Panc1 (cell line): Measurements from ENCODE around the gene IGSF21. TPM values are rescaled to one million over a fixed set of nuclear protein-coding genes. Genes with fewer than 3 reads are reported as not detected.

Experiments
- ATAC-seq: fragments of 200-7000 bp; cut with Tn5 transposase; 2 replicates; pipeline ENCODE4 v1.9.1; 2020; ENCODE audit warnings: mild to moderate bottlenecking, moderate library complexity
- BruUV-seq: library from RNA; stranded (reverse); fragments of 400-500 nt; replicated peaks from 2 replicates; lab custom pipeline; 2021; lab: Mats Ljungman, UMichigan
- CTCF ChIA-PET: fragments of 300-600 bp; sonication (Branson Sonifier 250); formaldehyde crosslinking; loops from one replicate; lab custom pipeline; 2022; ENCODE audit warnings: antibody characterized with exemption; lab: Charles Lee
- POLR2A ChIA-PET: fragments of 300-600 bp; sonication (Branson Sonifier 250); formaldehyde crosslinking; loops from one replicate; lab custom pipeline; 2022; ENCODE audit warnings: antibody characterized with exemption; lab: Charles Lee
- DNase-seq: peaks from one replicate; pipeline ENCODE4 v3.0.0-alpha.2; 2010; ENCODE audit warnings: low read depth, low spot score
- H3K27ac ChIP-seq: 2 replicates; pipeline ENCODE4 v1.5.1; 2011; ENCODE audit warnings: mild to moderate bottlenecking, low read length, inconsistent platforms
- H3K27me3 ChIP-seq: fragments of 200-500 bp; sonication (Bioruptor generic); 2 replicates; pipeline ENCODE4 v1.6.0; 2014; ENCODE audit warnings: low read length, inconsistent platforms; ENCODE audit not compliant: control insufficient read depth, insufficient read depth
- H3K36me3 ChIP-seq: fragments of 200-500 bp; sonication (Bioruptor generic); 2 replicates; pipeline ENCODE4 v1.5.1; 2014; ENCODE audit warnings: inconsistent platforms, mild to moderate bottlenecking, low read length, moderate library complexity; ENCODE audit not compliant: control insufficient read depth, insufficient read depth
- H3K4me1 ChIP-seq: 2 replicates; pipeline ENCODE4 v1.5.1; 2011; ENCODE audit warnings: inconsistent platforms, mild to moderate bottlenecking, low read length, moderate library complexity; ENCODE audit not compliant: control insufficient read depth, insufficient read depth
- H3K4me3 ChIP-seq, 2 experiments: 2 replicates each; pipeline ENCODE4 v1.5.1; 2011 to 2012; ENCODE audit warnings: low read depth in 2 of 2, low read length in 2 of 2, mild to moderate bottlenecking in 2 of 2, inconsistent platforms in 1 of 2, moderate library complexity in 1 of 2
- H3K9me3 ChIP-seq: fragments of 200-500 bp; sonication (Bioruptor generic); 2 replicates; pipeline ENCODE4 v1.5.1; 2014; ENCODE audit warnings: low read depth, mild to moderate bottlenecking, inconsistent platforms, low read length, moderate library complexity; ENCODE audit not compliant: control insufficient read depth, insufficient read depth
- CTCF ChIP-seq: fragments of 450-650 bp; IDR thresholded peaks from 2 replicates; pipeline ENCODE4 v1.5.1; 2017; ENCODE audit warnings: mild to moderate bottlenecking
- POLR2AphosphoS5 ChIP-seq: IDR thresholded peaks from 2 replicates; pipeline ENCODE4 v1.6.1; 2012; ENCODE audit warnings: mild to moderate bottlenecking, low read depth, low read length, moderate library complexity
- SIN3A ChIP-seq: IDR thresholded peaks from 2 replicates; pipeline ENCODE4 v1.6.1; 2012; ENCODE audit warnings: low read depth, mild to moderate bottlenecking, low read length, moderate library complexity, borderline replicate concordance; ENCODE audit not compliant: insufficient read depth
- TCF7L2 ChIP-seq: IDR thresholded peaks from 2 replicates; pipeline ENCODE4 v1.6.1; 2011; ENCODE audit warnings: mild to moderate bottlenecking, low read depth, low read length, inconsistent platforms
- in situ Hi-C: cut with HindIII; loops from 2 replicates; pipeline ENCODE4 v1.10.0; 2016; ENCODE audit warnings: low sequenced_read_pairs, low pct_unique_long_range_greater_than_20kb
- intact Hi-C: fragments of 100-400 bp; cut with micrococcal nuclease; formaldehyde crosslinking; loops from one replicate; pipeline ENCODE4 v1.10.0; 2022; ENCODE audit not compliant: unreplicated experiment
- total RNA-seq: library from RNA; stranded (reverse); gene quantifications from one replicate; pipeline ENCODE4 v1.2.1, GENCODE V29; 2021; ENCODE audit not compliant: unreplicated experiment
- TF ChIP-seq, protein P1 (sequence below), 2 experiments: IDR thresholded peaks; 2 replicates each; pipeline ENCODE4 v1.6.1; 2011 to 2012; ENCODE audit warnings: low read depth in 2 of 2, control low read depth in 1 of 2, low read length in 1 of 2, mild to moderate bottlenecking in 1 of 2, moderate library complexity in 1 of 2; ENCODE audit not compliant: insufficient read depth in 1 of 2

Gene IGSF21
- total RNA-seq, 1 experiment from 2014 or later, result not detected

DNA sequence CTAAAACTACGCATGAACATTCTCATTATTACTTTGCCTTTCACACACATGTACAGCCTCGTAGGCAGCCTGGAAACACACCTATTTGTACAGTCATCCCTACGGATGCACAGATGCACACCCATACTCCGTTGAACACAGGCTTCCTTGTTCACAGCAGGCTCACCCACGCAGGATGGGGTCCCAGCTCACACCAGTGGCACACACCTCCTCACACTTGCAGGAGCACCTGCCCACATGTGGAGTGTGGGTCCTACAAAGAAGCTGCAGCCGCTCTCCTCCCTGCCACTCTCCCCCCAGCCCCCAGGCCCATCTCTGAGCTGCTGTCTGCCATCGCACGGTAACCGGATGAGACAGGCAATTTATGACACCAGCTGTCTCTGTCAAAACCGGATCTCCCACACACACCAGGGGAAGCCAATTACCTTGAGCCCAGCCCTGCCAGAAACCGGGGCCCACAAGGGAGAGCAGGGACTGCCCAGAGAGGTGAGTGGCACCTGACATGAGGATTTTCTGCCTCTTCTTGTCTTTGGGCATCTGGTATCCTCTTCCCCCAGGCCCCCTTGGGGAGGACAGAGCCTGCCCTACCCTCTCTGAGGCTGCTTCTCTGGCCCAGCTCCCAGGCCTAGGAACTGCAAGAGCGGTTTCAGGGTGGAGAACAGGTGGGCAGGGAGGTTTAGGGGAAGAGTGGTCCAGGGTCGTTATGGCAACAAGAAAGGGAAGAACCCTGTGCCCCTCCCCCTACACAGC is 175.4 kb downstream of the IGSF21 start:
- ATAC-seq (no peak), DNase-seq (no peak)
- Histone ChIP-seq H3K27me3 (peaks cover 17% of the 10 kb centered on the region), H3K27ac (no peak overlapping the region), H3K36me3 (no peaks in the 10 kb centered on the region), H3K9me3 (no peaks in the 10 kb centered on the region), H3K4me3 (no peak overlapping the region), H3K4me1 (no peaks in the 10 kb centered on the region; the same call in 1 of the 2 replicates)
- intact Hi-C loops, result no loop called here
- BruUV-seq, result no TSS peak
- no peak for TF ChIP-seq POLR2AphosphoS5
- TF ChIP-seq, protein P1, sequence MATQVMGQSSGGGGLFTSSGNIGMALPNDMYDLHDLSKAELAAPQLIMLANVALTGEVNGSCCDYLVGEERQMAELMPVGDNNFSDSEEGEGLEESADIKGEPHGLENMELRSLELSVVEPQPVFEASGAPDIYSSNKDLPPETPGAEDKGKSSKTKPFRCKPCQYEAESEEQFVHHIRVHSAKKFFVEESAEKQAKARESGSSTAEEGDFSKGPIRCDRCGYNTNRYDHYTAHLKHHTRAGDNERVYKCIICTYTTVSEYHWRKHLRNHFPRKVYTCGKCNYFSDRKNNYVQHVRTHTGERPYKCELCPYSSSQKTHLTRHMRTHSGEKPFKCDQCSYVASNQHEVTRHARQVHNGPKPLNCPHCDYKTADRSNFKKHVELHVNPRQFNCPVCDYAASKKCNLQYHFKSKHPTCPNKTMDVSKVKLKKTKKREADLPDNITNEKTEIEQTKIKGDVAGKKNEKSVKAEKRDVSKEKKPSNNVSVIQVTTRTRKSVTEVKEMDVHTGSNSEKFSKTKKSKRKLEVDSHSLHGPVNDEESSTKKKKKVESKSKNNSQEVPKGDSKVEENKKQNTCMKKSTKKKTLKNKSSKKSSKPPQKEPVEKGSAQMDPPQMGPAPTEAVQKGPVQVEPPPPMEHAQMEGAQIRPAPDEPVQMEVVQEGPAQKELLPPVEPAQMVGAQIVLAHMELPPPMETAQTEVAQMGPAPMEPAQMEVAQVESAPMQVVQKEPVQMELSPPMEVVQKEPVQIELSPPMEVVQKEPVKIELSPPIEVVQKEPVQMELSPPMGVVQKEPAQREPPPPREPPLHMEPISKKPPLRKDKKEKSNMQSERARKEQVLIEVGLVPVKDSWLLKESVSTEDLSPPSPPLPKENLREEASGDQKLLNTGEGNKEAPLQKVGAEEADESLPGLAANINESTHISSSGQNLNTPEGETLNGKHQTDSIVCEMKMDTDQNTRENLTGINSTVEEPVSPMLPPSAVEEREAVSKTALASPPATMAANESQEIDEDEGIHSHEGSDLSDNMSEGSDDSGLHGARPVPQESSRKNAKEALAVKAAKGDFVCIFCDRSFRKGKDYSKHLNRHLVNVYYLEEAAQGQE (IDR thresholded peaks at IDR 0.05; ENCODE audit: insufficient read depth in 1 of 2, low read depth in 2 of 2, low read length in 1 of 2), result no peak
- in situ Hi-C loops, result no loop called here
- POLR2A ChIA-PET, result interaction anchor here (0.5 to 0.6 kb wide), 2 partner anchors 10 to 16 kb away, joined by 3 to 13 read pairs; no protein-coding TSS in a partner anchor
- CTCF ChIA-PET, result no interaction called here

DNA sequence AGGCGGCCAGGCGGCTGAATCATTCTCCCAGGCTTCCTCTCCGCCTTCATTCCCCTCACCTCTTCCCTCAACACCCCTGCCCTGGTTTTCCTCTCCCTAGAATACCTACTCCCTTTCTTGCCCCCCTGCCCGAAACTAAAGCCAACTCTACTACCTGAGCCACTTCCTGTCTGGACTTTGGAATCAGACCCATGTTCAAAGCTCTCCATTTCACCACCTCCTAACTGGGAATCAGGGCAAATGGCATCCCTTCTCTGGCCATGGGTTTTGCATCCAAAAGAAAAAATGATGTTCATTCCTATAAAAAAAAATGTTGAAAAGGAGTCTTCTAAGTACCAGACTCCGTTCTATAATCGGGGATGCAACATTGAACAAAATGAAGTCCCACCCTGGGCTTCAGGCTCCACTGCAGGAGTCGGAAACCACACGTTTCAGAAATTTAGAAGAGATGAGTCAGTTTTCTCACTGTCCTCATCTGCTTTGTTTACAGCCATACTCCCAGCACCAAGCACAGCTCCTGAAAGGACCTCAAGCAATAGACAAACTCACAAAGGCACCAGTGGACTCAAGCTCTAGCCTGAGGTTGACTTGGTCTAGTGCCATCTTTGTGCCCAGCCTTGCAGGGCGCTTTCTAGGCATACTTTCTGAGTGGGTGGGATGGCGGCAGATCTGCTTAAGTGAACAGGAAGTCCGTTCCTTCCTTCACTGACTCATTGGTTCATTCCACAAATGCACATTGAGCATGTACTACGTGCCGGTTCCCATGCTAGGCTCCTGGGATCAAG is 176.2 kb downstream of the IGSF21 start:
- H3K27me3 ChIP-seq, result peaks cover 17% of the 10 kb centered on the region
- DNase-seq (no peak), ATAC-seq (no peak)
- H3K9me3 ChIP-seq, result no peaks in the 10 kb centered on the region
- in situ Hi-C loops (no loop called here), intact Hi-C loops (no loop called here)
- H3K36me3 ChIP-seq, result no peaks in the 10 kb centered on the region
- no peak for TF ChIP-seq TCF7L2
- no peak for TF ChIP-seq POLR2AphosphoS5
- no peak for TF ChIP-seq CTCF
- TF ChIP-seq, protein P1 (IDR thresholded peaks at IDR 0.05; ENCODE audit: insufficient read depth in 1 of 2, low read depth in 2 of 2, low read length in 1 of 2), result no peak
- no peak for TF ChIP-seq SIN3A
- ChIA-PET CTCF (no interaction called here), POLR2A (interaction anchor here (0.6 kb wide), 1 partner anchor 15 kb away, joined by 3 read pairs; no protein-coding TSS in a partner anchor)
- BruUV-seq, result no TSS peak
- no peak overlapping the region for H3K4me3 ChIP-seq
- H3K4me1 ChIP-seq, result no peaks in the 10 kb centered on the region; the same call in 1 of the 2 replicates
- no peak overlapping the region for H3K27ac ChIP-seq
